Measurements from ENCODE around the gene MICB.
"Not testable (repeated sequence)": the region's sequence is repeated elsewhere in the genome, so short reads cannot be mapped to it uniquely, and the experiment has no call there.

DNA sequence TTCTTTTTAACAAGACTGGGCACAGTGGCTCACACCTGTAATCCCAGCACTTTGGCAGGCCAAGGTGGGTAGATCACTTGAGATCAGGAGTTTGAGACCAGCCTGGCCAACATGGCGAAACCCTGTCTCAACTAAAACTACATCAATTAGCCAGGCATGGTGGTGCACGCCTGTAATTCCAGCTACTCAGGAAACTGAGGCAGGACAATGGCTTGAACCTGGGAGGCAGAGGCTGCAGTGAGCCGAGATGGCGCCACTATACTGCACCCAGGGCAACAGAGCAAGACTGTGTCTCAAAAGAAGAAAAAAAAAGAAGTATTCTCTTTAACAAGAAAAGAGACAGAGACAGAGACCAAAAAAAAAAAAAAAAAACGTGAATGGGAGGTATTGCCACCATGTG is 38.1 kb upstream of the MICB start:
- not testable (repeated sequence) for TF ChIP-seq EZH2 (IDR thresholded peaks at IDR 0.05); POLR2AphosphoS5 (IDR thresholded peaks at IDR 0.05; ENCODE audit: low read depth, low read length); CEBPB (IDR thresholded peaks at IDR 0.05; ENCODE audit: low read depth); EZH2phosphoT487 (IDR thresholded peaks at IDR 0.05; ENCODE audit: borderline replicate concordance); POLR2A (IDR thresholded peaks at IDR 0.05; ENCODE audit: borderline replicate concordance, extremely low read depth, insufficient read depth, insufficient read length); ZFX (IDR thresholded peaks at IDR 0.05); YY1 (IDR thresholded peaks at IDR 0.05; ENCODE audit: extremely low read depth, insufficient replicate concordance, low read depth, low read length)
- TF ChIP-seq, protein P1, sequence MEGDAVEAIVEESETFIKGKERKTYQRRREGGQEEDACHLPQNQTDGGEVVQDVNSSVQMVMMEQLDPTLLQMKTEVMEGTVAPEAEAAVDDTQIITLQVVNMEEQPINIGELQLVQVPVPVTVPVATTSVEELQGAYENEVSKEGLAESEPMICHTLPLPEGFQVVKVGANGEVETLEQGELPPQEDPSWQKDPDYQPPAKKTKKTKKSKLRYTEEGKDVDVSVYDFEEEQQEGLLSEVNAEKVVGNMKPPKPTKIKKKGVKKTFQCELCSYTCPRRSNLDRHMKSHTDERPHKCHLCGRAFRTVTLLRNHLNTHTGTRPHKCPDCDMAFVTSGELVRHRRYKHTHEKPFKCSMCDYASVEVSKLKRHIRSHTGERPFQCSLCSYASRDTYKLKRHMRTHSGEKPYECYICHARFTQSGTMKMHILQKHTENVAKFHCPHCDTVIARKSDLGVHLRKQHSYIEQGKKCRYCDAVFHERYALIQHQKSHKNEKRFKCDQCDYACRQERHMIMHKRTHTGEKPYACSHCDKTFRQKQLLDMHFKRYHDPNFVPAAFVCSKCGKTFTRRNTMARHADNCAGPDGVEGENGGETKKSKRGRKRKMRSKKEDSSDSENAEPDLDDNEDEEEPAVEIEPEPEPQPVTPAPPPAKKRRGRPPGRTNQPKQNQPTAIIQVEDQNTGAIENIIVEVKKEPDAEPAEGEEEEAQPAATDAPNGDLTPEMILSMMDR (IDR thresholded peaks at IDR 0.05 in 2 of 3, conservative IDR thresholded peaks at IDR 0.05 in 1 of 3; ENCODE audit: borderline replicate concordance in 1 of 3, insufficient read depth in 1 of 3, low read depth in 2 of 3, low read length in 2 of 3), result not testable (repeated sequence)

Measured in HCT116 (cell line).